Measurements from ENCODE around the gene SH3RF1.

Gene SH3RF1

GRCh38 chr4:169270810-169271691, at the start of gene SH3RF1:
SH3RF1 (minus strand) TSS chr4:169270956; CDS start chr4:169269212, 1,744 bp downstream.
- no peaks in the 10 kb centered on the region for H3K9me3 ChIP-seq (ENCODE audit: control insufficient read depth, insufficient read depth, low read length)
- TF ChIP-seq CTCF (IDR thresholded peaks at IDR 0.05; ENCODE audit: low read depth, low read length, poor library complexity, severe bottlenecking), result peak; percentile 30
- TF ChIP-seq EZH2phosphoT487 (IDR thresholded peaks at IDR 0.05; ENCODE audit: borderline replicate concordance, low read length), result no peak; the same call in 1 of the 2 replicates
- H4K20me1 ChIP-seq (ENCODE audit: control insufficient read depth, insufficient read depth, low read depth, low read length), result no peaks in the 10 kb centered on the region; the same call in 1 of the 2 replicates
- H3K79me2 ChIP-seq (ENCODE audit: control insufficient read depth, low read length), result no peaks in the 10 kb centered on the region; the same call in 1 of the 2 replicates
- H3K27ac ChIP-seq (ENCODE audit: low read depth, low read length), result no peak within 1 kb of the TSS
- peaks cover 9% of the 10 kb centered on the region for H3F3A ChIP-seq (ENCODE audit: control insufficient read depth, insufficient read depth)
- peak within 1 kb of the TSS; percentile 68 for H3K4me2 ChIP-seq (ENCODE audit: low read length)
- peaks cover 56% of the 10 kb centered on the region for H3K27me3 ChIP-seq (ENCODE audit: control insufficient read depth, low read length)
- H3K36me3 ChIP-seq (ENCODE audit: control insufficient read depth, low read length), result no peaks in the 10 kb centered on the region
- no peaks in the 10 kb centered on the region for H3K9me2 ChIP-seq (replicated peaks; ENCODE audit: control insufficient read depth, low read length)
- peak within 1 kb of the TSS; percentile 72 for H3K4me3 ChIP-seq (ENCODE audit: low read length)
- H3K4me1 ChIP-seq (ENCODE audit: control insufficient read depth, low read length), result peaks cover 22% of the 10 kb centered on the region

- Histone ChIP-seq H3K4me3 (ENCODE audit: low read length) (no peak overlapping the region), H3K27ac (ENCODE audit: low read depth, low read length) (no peak overlapping the region), H3K9me3 (ENCODE audit: control insufficient read depth, insufficient read depth, low read length) (no peaks in the 10 kb centered on the region), H3K27me3 (ENCODE audit: control insufficient read depth, low read length) (no peaks in the 10 kb centered on the region), H3K4me2 (ENCODE audit: low read length) (no peak overlapping the region), H4K20me1 (ENCODE audit: control insufficient read depth, insufficient read depth, low read depth, low read length) (no peaks in the 10 kb centered on the region), H3K79me2 (ENCODE audit: control insufficient read depth, low read length) (no peaks in the 10 kb centered on the region), H3K9me2 (replicated peaks; ENCODE audit: control insufficient read depth, low read length) (no peaks in the 10 kb centered on the region), H3F3A (ENCODE audit: control insufficient read depth, insufficient read depth) (no peaks in the 10 kb centered on the region), H3K36me3 (ENCODE audit: control insufficient read depth, low read length) (no peaks in the 10 kb centered on the region), H3K4me1 (ENCODE audit: control insufficient read depth, low read length) (no peaks in the 10 kb centered on the region)
- no peak for TF ChIP-seq EZH2phosphoT487 (IDR thresholded peaks at IDR 0.05; ENCODE audit: borderline replicate concordance, low read length)
- TF ChIP-seq CTCF (IDR thresholded peaks at IDR 0.05; ENCODE audit: low read depth, low read length, poor library complexity, severe bottlenecking), result no peak
Measured at GRCh38 chr4:169315530-169316343, 45.0 kb upstream of the SH3RF1 start.

GRCh38 chr4:169314906-169315305, 44.1 kb upstream of the SH3RF1 start:
- H3K9me3 ChIP-seq (ENCODE audit: control insufficient read depth, insufficient read depth, low read length), result no peaks in the 10 kb centered on the region
- H3F3A ChIP-seq (ENCODE audit: control insufficient read depth, insufficient read depth), result no peaks in the 10 kb centered on the region
- no peak overlapping the region for H3K27ac ChIP-seq (ENCODE audit: low read depth, low read length)
- H4K20me1 ChIP-seq (ENCODE audit: control insufficient read depth, insufficient read depth, low read depth, low read length), result no peaks in the 10 kb centered on the region
- no peak overlapping the region for H3K4me3 ChIP-seq (ENCODE audit: low read length)
- TF ChIP-seq EZH2phosphoT487 (IDR thresholded peaks at IDR 0.05; ENCODE audit: borderline replicate concordance, low read length) (no peak), CTCF (IDR thresholded peaks at IDR 0.05; ENCODE audit: low read depth, low read length, poor library complexity, severe bottlenecking) (no peak)
- no peaks in the 10 kb centered on the region for H3K4me1 ChIP-seq (ENCODE audit: control insufficient read depth, low read length)
- H3K4me2 ChIP-seq (ENCODE audit: low read length), result no peak overlapping the region
- no peaks in the 10 kb centered on the region for H3K79me2 ChIP-seq (ENCODE audit: control insufficient read depth, low read length)
- H3K9me2 ChIP-seq (replicated peaks; ENCODE audit: control insufficient read depth, low read length), result no peaks in the 10 kb centered on the region
- no peaks in the 10 kb centered on the region for H3K27me3 ChIP-seq (ENCODE audit: control insufficient read depth, low read length)
- H3K36me3 ChIP-seq (ENCODE audit: control insufficient read depth, low read length), result no peaks in the 10 kb centered on the region

All from DOHH2 (cell line).